NCI-H2171 (cell line): ENCODE data around the gene CAMKK2.
"Not testable (repeated sequence)": the region's sequence is repeated elsewhere in the genome, so short reads cannot be mapped to it uniquely, and the experiment has no call there.

Experiments used
- DNase-seq: peaks from one replicate; lab custom pipeline; 2025; lab: John Stamatoyannopoulos, UW

The CAMKK2 gene

GRCh38 chr12:121298411-121298810 lies 1.9 kb upstream of the CAMKK2 start:
- DNase-seq, result not testable (repeated sequence)

DNA sequence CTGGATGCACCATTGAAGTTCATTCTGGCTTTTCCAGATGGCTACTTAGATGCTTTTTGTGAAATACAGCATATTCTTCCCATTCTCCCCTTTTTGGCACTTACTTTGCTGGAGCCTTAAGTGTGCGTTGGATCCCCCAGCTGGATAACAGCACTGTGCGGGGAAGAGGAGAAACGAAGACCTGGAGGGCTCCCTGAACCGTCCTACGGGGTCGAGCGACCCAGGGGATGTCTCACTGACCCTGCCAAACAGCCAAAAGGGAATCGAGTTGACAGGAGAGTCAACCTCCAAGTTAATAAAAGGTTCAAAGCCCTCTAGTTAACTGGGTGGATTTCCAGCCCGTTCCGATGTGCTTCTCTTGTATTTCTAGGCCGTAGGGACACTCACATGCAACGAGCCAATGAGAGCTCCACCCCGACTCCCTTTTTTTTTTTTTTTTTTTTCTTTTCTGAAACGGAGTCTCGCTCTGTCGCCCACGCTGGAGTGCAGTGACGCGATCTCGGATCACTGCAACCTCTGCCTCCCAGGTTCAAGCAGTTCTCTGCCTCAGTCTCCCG lies 1.0 kb upstream of the CAMKK2 start:
- peak; percentile 45 for DNase-seq

GRCh38 chr12:121295746-121296617 lies 527 bp downstream of the CAMKK2 start:
- DNase-seq, result no peak

DNA sequence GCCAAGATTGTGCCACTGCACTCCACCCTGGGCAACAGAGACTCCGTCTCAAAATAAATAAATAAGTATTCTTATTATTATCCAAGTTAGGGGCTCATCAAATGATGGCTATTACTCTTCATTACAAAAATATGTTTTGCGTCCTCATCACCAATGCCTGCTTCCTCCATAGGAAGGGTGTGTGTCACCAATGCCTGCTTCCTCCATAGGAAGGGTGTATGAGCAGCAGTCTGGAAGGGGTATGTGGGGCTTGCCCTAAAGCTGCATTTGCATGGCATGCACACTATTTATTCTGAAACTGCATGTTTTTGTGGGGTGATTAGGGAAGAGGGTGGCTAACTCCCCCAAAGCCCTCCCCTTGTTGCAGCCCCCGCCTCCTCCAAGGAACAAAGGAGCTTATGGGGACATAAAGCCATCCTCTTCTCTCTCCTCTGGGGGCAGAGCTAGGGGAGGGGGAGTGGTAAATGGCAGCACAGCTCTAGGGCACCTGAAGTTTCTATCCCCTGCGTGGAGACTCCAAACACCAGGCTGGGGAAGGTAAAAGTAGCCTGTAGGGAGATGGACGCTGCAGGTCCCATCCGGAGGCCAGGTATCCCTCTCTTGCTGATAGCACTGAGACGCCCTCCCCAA lies 1.3 kb downstream of the CAMKK2 start:
- DNase-seq, result no peak

DNA sequence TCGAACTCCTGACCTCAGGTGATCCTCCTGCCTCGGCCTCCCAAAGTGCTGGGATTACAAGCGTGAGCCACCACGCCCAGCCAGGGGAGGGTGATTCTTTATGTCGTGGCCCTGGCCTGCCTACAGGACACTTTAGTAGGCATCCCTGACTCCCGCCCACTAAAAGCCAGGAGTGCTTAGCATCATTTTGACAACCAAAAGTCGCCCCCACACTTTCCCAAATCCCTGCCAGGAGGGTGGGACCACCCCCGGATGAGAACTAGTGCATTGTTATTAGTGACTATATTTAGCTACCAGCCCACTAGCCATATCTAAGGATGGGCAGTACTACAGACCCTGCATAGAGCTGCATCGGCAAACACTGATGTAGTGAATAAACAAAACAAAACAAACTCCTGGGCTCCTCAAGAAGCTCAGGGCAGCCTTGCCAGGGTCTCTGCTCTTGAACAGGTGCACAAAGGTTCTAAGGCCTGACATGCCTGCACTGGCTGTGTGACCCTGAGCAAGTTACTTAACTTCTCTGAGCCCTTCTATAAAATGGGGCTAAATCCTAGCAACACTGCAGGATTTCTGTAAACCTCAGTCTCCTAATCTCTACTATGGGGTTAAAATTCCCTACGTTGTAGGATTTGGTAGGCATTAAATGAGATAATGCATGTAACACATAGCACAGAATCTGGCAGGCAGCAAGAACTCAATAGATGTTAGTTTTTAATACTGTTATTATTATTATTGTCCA lies 2.2 kb downstream of the CAMKK2 start:
- no peak for DNase-seq

- no peak for DNase-seq
These were observed 2.9 kb downstream of the CAMKK2 start for GRCh38 chr12:121293603-121294002.

DNA sequence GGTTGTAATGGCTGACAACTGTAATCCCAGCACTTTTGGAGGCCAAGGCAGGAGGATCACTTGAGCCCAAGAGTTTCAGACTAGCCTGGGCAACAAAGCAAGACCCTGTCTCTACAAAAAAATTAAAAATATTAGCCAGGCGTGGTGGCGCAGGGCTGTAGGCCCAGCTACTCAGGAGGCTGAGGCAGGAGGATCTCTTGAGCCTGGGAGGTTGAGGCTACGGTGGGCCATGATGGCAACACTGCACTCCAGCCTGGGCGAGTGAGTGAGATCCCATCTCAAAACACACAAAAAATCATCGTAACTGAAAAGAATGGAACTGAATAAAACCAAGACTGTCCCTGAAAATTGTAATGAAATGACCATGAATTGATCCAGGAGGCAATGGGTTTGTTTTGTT lies 6.1 kb downstream of the CAMKK2 start:
- no peak for DNase-seq

DNA sequence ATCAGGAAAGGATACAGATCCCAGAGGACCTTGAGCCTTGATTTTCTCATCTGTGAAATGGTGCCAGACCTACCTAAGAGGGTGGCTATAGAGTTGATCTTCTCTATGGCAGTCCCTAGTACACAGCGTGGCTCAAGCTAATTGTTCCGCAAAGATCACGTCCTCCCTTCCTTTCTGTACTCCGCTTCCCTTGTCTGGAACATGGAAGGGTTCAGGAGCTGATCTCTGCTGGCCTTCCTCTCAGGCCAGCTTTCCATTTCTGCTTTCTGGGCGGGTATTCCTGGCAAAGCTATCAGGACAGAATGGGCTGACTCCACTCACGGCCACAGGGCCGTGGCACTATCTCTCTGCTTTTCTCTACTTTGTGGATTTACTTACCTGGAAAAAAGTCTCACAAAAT lies 6.5 kb downstream of the CAMKK2 start:
- DNase-seq, result no peak

DNA sequence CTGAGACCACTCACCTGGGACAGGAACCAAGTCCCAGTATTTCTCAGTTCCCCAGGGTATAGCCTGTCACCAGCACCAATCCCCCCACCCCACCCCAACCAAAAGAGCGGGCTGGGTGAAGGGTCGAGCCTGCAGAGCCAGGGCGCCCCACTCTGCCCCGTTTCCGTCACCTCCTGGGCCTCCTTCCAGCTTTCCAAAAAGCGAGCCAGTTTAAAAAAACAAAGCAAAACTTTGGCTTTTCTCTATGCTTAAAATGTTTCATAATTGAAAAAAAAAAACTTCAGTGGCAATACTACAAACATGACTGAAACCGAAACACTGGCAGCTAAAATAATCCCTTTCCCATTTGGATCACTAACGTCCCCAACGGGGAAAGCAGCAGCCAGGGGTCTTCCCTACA lies 7.5 kb downstream of the CAMKK2 start:
- DNase-seq, result no peak

DNA sequence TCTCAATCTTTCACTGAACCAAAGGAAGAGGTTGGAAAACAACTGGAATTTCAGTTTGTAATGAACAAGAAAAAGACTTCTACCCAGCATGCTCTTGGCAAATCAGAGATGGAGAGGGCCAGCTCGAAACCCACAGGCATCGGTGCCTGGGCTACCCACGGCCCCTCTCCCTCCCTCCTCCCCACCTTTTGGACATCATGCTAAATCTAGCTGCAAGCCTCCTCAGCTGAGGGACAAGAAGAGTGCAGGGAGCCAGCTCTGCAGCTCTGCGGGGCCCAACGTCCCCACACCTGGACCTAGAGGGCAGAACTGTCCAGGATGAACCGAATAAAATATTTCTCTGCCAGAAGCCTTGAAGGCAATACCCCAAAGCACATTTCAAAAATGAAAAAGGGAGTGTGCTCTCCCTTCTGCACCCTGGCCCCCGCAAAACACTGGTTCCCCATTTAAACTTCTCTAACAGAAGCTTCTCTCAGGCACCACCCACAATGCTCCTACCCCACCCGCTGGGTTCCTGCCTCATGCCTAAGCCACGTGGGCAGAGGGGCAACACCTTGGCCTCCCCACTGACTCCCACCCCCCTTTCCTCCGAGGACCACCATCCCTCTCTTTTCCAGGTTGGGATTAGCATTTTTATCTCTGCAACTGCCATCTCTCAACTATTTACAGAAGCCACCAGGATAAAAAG lies 8.2 kb downstream of the CAMKK2 start:
- no peak for DNase-seq

DNA sequence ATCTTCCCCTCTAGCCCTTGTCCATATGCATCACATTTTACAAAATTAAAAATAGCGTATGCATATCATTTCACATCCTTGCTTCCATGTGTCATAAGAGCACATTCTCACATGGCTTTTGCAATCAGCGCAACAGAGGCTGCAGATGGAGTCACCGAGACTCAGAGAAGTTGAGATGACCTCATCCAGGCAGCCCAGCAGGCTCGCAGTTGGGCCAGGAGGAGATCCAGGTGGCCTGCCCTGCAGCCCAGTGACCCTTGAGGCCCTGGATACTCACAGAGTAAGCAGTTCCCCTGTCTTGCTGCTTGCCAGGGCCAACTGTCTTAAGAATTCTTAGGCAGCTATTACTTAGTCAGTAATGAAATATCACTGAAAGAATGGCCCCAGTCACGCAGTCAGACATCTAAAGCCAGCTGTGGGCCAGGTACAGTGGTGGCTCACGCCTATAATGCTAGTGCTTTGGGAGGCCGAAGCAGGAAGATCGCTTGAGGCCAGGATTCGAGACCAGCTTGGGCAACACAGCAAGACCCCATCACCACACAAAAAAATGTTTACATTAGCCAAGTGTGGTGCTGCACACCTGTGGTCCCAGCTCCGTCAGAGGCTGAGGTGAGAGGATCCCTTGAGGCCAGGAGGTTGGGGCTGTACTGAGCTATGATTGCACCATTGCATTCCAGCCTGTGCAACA lies 9.1 kb downstream of the CAMKK2 start:
- DNase-seq, result no peak

- DNase-seq, result no peak
These were observed 10.7 kb downstream of the CAMKK2 start for GRCh38 chr12:121285856-121286255.

- DNase-seq, result no peak
These were observed 11.7 kb downstream of the CAMKK2 start for GRCh38 chr12:121284551-121285390.

GRCh38 chr12:121283841-121284240 lies 12.7 kb downstream of the CAMKK2 start:
- DNase-seq, result no peak

DNA sequence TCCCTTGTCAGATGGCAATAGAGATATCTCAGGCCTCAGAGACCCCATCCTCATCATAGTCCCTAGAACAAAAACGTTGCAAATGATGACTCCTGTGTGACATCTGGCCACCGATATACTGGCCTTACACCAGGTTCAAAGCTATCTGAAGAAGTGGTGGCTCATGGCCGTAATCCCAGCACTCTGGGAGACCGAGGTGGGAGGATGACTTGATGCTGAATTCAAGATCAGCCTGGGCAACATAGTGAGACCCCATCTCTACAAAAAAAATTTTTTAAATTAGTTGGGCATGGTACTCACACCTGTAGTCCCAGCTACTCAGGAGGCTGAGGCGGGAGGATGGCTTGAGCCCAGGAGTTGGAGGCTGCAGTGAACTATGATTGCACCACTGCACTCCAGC lies 13.1 kb downstream of the CAMKK2 start:
- no peak for DNase-seq

DNA sequence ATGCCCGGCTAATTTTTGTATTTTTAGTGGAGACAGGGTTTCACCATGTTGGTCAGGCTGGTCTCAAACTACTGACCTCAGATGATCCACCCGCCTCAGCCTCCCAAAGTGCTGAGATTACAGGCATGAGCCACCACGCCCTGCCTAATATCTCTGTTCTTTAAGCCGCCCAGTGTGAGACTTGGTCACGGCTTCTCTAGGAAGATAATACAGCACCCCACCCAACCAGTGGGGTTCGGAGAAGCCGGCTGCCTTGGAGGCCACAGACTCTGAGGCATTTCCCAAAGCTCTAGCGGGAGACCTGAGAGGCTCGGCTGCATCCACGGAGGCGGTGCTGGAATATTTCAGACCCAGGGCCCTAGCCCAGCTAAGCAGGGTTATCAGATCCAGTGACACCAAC lies 13.6 kb downstream of the CAMKK2 start:
- DNase-seq, result not testable (repeated sequence)

DNA sequence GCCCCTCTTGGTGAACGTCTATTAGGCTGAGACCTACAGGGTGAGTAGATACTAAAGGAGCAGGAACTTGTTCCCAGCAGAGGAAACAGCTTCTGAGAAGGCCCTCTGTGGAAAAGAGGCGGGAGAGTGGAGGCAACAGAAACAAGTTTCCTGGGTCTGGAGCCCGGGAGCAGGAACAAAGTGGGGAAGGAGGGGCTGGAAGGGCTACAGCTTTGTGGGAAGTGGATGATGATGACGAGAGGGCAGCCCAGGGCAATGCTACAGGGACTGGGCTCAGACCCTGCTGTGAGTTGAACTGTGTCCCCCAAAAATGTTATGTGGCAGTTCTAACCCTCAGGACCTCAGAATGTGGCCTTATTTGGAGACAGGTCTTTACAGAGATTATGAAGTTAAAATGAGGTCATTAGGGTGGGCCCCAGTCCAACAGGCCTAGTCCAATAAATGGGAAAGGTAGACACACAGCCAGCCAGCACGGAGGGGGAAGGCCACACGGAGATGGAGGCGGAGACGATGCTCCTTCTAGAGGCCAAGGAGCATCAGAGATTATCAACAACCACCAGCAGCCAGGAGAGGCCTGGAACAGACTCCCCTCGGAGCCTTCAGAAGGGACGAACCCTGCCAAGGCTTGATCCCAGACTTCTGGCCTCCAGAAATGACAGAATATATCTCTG lies 14.3 kb downstream of the CAMKK2 start:
- DNase-seq, result no peak

DNA sequence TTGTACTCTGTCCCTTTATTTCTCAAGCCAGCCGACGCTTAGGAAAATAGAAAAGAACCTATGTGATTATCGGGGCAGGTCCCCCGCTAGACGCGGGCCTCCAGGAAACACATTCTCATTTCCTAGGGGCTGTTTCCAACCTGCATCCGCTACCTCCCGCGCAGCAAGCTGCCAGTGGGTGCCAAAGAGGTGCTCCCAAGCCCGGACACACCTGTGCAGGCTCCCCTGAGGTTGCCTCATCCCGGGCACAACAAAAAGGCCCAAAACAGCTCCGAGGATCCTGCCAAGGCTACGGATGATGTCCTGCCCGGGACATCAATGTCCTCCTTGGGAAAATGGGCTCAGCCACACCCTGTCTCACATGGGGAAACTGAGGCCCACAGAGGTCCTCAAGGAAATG lies 15.4 kb downstream of the CAMKK2 start:
- not testable (repeated sequence) for DNase-seq

DNA sequence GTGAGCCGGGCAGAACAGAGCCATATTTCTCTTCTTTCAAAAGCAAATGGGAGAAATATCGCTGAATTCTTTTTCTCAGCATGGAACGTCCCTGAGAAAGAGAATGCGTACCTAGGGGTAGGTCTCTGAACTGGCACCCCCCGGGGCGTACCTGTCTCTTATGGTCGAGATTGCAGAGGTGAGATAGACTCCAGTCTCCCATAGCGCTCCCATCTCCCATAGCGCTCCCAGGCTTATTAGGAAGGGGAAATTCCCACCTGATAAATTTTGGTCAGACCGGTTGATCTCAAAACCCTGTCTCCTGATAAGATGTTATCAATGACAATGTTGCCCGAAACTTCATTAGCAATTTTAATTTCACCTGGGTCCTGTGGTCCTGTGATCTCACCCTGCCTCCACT lies 16.0 kb downstream of the CAMKK2 start:
- DNase-seq, result not testable (repeated sequence)

- no peak for DNase-seq
These were observed 17.0 kb downstream of the CAMKK2 start for GRCh38 chr12:121279507-121279915.
